Measurements from ENCODE around the gene PAGR1. TPM values are rescaled to one million over a fixed set of nuclear protein-coding genes. Genes with fewer than 3 reads are reported as not detected.

Gene PAGR1
- total RNA-seq, 1 donor from 2014 or later = 12.9 TPM

DNA sequence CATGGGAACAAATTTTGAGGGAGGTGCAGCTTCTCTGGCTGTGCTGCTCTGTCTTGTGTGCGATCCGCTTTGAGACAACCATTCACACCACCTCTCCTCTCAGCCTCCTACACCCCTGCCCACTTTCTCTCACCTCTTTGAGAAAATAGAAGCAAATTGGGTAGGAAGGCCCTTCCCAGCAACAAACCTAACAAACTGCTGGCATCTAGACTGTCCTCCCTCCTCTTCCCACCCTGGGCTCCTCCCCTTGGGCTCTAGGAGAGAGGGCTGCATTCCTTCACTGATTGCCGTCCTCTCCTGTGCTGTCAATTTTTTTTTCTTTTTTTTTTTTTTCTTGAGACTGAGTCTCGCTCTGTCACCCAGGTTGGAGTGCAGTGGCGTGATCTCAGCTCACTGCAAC, 33.6 kb downstream of the PAGR1 start:
- no peak for DNase-seq
- H3K36me3 ChIP-seq = peaks cover 34% of the 10 kb centered on the region
- intact Hi-C loops (cut with micrococcal nuclease) = no loop called here
- peak overlapping the region; percentile 5 for H3K27ac ChIP-seq (replicated peaks)
- H3K27me3 ChIP-seq (ENCODE audit: low read depth) = no peaks in the 10 kb centered on the region
- TF ChIP-seq, protein P1, sequence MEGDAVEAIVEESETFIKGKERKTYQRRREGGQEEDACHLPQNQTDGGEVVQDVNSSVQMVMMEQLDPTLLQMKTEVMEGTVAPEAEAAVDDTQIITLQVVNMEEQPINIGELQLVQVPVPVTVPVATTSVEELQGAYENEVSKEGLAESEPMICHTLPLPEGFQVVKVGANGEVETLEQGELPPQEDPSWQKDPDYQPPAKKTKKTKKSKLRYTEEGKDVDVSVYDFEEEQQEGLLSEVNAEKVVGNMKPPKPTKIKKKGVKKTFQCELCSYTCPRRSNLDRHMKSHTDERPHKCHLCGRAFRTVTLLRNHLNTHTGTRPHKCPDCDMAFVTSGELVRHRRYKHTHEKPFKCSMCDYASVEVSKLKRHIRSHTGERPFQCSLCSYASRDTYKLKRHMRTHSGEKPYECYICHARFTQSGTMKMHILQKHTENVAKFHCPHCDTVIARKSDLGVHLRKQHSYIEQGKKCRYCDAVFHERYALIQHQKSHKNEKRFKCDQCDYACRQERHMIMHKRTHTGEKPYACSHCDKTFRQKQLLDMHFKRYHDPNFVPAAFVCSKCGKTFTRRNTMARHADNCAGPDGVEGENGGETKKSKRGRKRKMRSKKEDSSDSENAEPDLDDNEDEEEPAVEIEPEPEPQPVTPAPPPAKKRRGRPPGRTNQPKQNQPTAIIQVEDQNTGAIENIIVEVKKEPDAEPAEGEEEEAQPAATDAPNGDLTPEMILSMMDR (IDR thresholded peaks at IDR 0.05; ENCODE audit: borderline replicate concordance) = no peak
- H3K9me3 ChIP-seq (replicated peaks) = no peaks in the 10 kb centered on the region
- peaks cover 16% of the 10 kb centered on the region for H3K4me1 ChIP-seq
- H3K4me3 ChIP-seq = no peak overlapping the region

DNA sequence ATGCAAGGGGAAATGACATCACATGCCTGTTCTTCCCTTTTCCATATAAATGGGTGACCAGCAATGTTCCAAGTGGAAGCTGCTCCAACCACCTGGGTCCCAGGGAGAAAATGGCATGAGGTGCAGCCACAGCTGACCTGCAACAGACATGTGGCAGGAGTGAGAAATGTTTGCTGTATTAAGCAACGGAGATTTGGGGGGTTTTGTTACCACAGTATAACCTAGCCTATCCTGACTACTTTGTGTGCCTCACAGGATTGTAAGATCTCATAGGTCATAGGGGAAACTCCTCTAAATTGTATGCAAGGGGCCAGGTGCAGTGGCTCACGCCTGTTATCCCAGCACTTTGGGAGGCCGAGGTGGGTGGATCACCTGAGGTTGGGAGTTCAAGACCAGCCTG, 35.0 kb downstream of the PAGR1 start:
- Histone ChIP-seq H3K4me1 (peaks cover 23% of the 10 kb centered on the region), H3K36me3 (peaks cover 19% of the 10 kb centered on the region), H3K9me3 (replicated peaks) (no peaks in the 10 kb centered on the region), H3K27me3 (ENCODE audit: low read depth) (no peaks in the 10 kb centered on the region), H3K4me3 (no peak overlapping the region), H3K27ac (replicated peaks) (no peak overlapping the region)
- intact Hi-C loops (cut with micrococcal nuclease) = no loop called here
- no peak for DNase-seq
- TF ChIP-seq, protein P1 (IDR thresholded peaks at IDR 0.05; ENCODE audit: borderline replicate concordance) = no peak

DNA sequence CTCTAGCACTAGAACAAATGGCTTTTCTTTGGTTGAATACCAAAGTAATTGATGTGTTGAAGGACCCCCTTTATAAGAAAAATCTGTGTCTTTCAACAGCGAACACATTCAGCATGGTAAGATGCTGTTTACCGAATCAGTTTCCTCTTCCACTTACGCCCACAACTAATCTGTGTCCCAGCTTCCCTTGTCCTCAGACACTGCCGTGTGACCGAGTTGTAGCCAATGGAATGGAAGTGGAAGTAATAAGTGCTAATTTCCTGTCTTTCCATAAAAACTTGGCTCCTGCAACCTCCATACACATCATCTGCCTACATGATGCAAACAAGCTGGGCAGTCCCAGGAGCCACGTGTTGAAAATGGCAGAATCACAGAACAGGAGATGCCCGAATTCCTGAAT, 36.7 kb downstream of the PAGR1 start:
- Histone ChIP-seq H3K4me1 (peaks cover 23% of the 10 kb centered on the region), H3K4me3 (peak overlapping the region; percentile 18), H3K36me3 (peaks cover 3% of the 10 kb centered on the region), H3K27ac (replicated peaks) (peak overlapping the region; percentile 70), H3K27me3 (ENCODE audit: low read depth) (no peaks in the 10 kb centered on the region), H3K9me3 (replicated peaks) (no peaks in the 10 kb centered on the region)
- DNase-seq = no peak
- intact Hi-C loops (cut with micrococcal nuclease) = no loop called here
- TF ChIP-seq, protein P1 (IDR thresholded peaks at IDR 0.05; ENCODE audit: borderline replicate concordance) = no peak

DNA sequence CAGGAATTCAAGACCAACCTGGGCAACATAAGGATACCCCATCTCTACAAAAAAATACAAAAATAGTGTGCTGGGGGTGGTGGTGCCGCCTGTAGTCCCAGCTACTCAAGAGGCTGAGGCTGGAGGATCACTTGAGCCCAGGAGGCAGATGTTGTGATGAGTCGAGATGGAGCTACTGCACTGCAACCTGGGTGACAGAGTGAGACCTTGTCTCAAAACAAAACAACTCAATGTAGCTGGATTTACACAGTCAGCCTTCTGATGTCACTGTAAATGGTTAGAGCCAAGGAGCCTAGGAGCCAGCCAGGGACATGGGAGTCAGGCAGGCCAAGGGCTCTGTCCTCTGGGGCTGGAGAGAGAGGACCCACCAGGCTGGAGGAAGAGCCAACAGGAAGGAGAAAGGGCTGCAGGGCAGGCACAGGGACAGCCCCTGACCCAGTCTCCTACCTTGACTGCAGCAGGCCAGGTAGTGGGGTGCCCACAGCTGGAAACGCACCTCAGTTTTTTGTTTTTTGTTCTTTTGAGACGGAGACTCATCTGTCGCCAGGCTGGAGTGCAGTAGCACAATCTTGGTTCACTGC, 38.7 kb downstream of the PAGR1 start:
- peaks cover 18% of the 10 kb centered on the region for H3K4me1 ChIP-seq
- H3K9me3 ChIP-seq (replicated peaks) = no peaks in the 10 kb centered on the region
- H3K36me3 ChIP-seq = peaks cover 15% of the 10 kb centered on the region
- no peak for DNase-seq
- intact Hi-C loops (cut with micrococcal nuclease) = no loop called here
- no peak overlapping the region for H3K4me3 ChIP-seq
- TF ChIP-seq, protein P1 (IDR thresholded peaks at IDR 0.05; ENCODE audit: borderline replicate concordance) = no peak
- no peaks in the 10 kb centered on the region for H3K27me3 ChIP-seq (ENCODE audit: low read depth)
- no peak overlapping the region for H3K27ac ChIP-seq (replicated peaks)

DNA sequence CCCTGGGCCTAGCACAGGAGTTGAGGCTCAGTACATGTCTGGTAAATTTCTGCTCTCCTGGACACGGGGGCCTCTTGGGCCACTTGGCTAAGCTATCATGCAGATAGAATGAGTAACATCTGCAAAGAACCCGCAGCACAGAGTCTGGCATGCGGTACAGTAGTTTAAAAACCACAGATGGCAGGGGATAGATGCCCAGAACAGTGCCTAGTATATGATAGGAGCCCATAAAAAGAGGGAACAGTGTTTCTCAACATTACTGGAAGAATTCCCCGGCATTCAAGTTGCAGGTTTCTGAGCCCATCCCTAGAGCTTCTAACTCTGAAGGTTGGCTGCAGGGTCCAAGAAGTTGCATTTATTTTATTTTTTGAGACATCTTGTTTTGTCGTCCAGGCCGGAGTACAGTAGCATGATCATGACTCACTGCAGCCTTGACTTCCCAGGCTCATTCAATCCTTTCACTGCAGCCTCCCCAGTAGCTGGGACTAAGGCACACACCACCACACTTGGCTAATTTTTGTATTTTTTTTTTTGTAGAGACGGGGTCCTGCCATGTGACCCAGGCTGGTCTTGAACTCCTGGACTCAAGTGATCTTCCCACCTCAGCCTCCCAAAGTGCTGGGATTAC, 41.3 kb downstream of the PAGR1 start:
- no peaks in the 10 kb centered on the region for H3K9me3 ChIP-seq (replicated peaks)
- H3K36me3 ChIP-seq = peaks cover 33% of the 10 kb centered on the region
- no peak overlapping the region for H3K4me3 ChIP-seq
- no peak for DNase-seq
- H3K27me3 ChIP-seq (ENCODE audit: low read depth) = no peaks in the 10 kb centered on the region
- intact Hi-C loops (cut with micrococcal nuclease) = no loop called here
- TF ChIP-seq, protein P1 (IDR thresholded peaks at IDR 0.05; ENCODE audit: borderline replicate concordance) = no peak
- no peak overlapping the region for H3K27ac ChIP-seq (replicated peaks)
- H3K4me1 ChIP-seq = peaks cover 34% of the 10 kb centered on the region
